Activated B cell treated with CpG ODN at 0.5 μM for 24 hours (primary cell): ENCODE measurements around the gene NUDCD3. TPM values are rescaled to one million over a fixed set of nuclear protein-coding genes. Genes with fewer than 3 reads are reported as not detected.

Source experiments
- ATAC-seq: fragments of 200-7000 bp; cut with Tn5 transposase; one replicate; pipeline ENCODE4 v1.10.0; 2021; ENCODE audit warnings: low read depth, mild to moderate bottlenecking, moderate library complexity
- CTCF ChIA-PET: fragments of 350-600 bp; sonication (Branson Sonifier 250); formaldehyde crosslinking; loops from one replicate; lab custom pipeline; 2021; ENCODE audit warnings: antibody characterized with exemption; lab: Charles Lee
- POLR2A ChIA-PET: fragments of 350-600 bp; sonication (Branson Sonifier 250); formaldehyde crosslinking; loops from one replicate; lab custom pipeline; 2021; ENCODE audit warnings: antibody characterized with exemption; lab: Charles Lee
- DNase-seq: peaks from one replicate; pipeline ENCODE4 v3.0.0; 2022
- H3K27ac Mint-ChIP-seq: one replicate; pipeline ENCODE4 v1.8.0; 2020; ENCODE audit warnings: mixed read lengths
- H3K27me3 Mint-ChIP-seq: one replicate; pipeline ENCODE4 v1.8.0; 2021; ENCODE audit warnings: mixed read lengths
- H3K36me3 Mint-ChIP-seq: one replicate; pipeline ENCODE4 v1.8.0; 2021; ENCODE audit warnings: low read depth, mixed read lengths
- H3K4me1 Mint-ChIP-seq: one replicate; pipeline ENCODE4 v1.8.0; 2021; ENCODE audit warnings: mixed read lengths
- H3K4me3 Mint-ChIP-seq: one replicate; pipeline ENCODE4 v1.8.0; 2020; ENCODE audit warnings: mild to moderate bottlenecking, mixed read lengths
- H3K9me3 Mint-ChIP-seq: one replicate; pipeline ENCODE4 v1.8.0; 2020; ENCODE audit warnings: mixed read lengths
- intact Hi-C: fragments of 100-400 bp; cut with micrococcal nuclease; formaldehyde crosslinking; loops from one replicate; pipeline ENCODE4 v1.15.1; 2024
- total RNA-seq: library from RNA; stranded (reverse); gene quantifications from 2 replicates; pipeline ENCODE4 v1.2.3, GENCODE V29; 2022
- TF ChIP-seq, protein P1 (sequence below): fragments of 200-600 bp; IDR thresholded peaks from one replicate; pipeline ENCODE4 v1.8.0; 2022; ENCODE audit warnings: antibody characterized with exemption, mild to moderate bottlenecking

NUDCD3 gene
- total RNA-seq, 1 donor from 2014 or later: 85.1 TPM

DNA sequence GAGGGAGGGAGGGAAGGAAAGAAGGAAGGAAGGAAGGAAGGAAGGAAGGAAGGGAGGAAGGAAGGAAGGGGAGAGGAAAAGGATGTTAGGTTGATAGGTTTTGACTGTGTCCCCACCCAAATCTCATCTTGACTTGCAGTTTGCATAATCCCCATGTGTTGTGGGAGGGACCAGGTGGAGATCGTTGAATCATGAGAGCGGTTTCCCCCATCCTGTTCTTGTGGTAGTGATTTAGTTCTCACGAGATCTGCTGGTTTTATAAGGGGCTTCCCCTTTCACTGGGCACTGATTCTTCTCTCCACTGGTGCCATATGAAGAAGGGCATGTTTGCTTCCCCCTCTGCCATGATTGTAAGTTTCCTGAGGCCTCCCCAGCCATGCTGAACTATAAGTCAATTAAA lies 15.1 kb upstream of the NUDCD3 start:
- Mint-ChIP-seq H3K27me3 (no peaks in the 10 kb centered on the region), H3K4me1 (peaks cover 2% of the 10 kb centered on the region), H3K36me3 (no peaks in the 10 kb centered on the region), H3K4me3 (no peak overlapping the region), H3K9me3 (peaks cover 11% of the 10 kb centered on the region), H3K27ac (peak overlapping the region; percentile 31)
- intact Hi-C loops: no loop called here
- DNase-seq: no peak
- TF ChIP-seq, protein P1, sequence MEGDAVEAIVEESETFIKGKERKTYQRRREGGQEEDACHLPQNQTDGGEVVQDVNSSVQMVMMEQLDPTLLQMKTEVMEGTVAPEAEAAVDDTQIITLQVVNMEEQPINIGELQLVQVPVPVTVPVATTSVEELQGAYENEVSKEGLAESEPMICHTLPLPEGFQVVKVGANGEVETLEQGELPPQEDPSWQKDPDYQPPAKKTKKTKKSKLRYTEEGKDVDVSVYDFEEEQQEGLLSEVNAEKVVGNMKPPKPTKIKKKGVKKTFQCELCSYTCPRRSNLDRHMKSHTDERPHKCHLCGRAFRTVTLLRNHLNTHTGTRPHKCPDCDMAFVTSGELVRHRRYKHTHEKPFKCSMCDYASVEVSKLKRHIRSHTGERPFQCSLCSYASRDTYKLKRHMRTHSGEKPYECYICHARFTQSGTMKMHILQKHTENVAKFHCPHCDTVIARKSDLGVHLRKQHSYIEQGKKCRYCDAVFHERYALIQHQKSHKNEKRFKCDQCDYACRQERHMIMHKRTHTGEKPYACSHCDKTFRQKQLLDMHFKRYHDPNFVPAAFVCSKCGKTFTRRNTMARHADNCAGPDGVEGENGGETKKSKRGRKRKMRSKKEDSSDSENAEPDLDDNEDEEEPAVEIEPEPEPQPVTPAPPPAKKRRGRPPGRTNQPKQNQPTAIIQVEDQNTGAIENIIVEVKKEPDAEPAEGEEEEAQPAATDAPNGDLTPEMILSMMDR: no peak
- ChIA-PET CTCF (no interaction called here), POLR2A (no interaction called here)
- ATAC-seq: peak; percentile 18

DNA sequence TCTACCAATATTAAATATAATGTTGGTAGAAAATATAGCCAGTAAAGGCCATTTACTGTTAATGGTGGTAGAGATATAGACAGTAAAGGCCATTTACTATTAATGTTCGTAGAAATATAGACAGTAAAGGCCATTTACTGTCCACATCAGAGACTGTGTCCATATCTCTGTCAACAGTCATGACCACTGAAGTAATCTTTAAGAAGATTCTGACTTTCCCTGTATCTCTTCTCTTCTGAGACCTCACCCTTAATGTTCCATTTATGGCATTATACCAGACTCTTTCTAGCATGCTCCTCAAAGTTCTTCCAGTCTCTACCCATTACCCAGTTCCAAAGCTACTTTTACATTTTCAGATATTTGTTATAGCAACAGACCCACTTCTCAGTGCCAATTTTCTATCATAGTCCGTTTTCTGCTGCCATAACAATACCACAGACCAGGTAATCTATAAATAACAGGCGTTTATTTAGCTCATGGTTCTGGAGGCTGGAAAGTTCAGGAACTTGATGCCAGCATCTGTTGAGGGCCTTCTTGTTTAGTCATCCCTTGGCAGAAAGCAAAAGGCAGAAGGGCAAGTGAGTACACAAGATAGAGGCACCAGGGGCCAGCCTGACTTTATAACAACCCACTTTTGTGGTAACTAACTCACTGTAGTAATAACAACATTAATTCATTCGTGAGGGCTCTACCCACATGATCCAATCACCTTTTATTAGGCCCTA lies 7.9 kb upstream of the NUDCD3 start:
- CTCF ChIA-PET: no interaction called here
- H3K27me3 Mint-ChIP-seq: peaks cover 8% of the 10 kb centered on the region

DNA sequence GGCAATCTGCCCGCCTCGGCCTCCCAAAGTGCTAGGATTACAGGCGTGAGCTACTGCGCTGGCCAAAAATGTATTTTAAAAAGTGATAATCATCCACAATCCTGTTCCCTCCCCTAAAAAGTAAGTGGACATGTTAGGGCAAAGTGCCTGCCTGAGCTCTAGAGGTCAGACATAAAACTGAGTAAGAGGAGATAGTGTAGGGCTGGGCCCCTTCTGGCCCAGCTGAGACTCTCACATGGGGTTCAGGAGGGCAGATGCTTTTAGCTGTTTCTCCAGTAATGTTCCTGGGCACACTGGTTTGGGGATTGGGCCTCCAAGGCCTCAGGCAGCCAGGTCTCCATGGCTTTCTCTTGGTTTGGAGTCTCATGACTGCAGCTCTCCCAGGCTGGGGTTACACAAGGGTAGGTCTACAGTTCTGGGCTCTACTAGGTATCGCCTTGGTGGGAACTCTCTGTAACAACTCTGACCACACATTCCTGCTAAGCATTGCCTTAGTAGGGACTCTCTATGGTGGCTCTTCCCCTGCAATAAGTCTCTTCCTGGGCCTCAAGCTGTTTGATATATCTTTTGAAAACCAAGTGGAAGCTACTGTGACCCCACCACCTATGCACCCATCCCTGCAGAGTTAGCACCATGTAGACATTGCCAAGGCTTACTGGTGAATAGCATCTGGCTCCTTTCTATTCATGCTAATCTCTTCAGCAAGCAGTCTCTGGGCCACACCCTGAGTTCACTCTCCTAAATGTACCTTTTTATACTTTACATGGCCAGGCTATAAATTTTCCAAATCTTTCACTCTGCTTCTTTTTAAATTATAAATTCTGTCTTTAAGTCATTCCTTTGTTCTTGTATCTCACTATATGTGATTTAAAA lies 6.9 kb upstream of the NUDCD3 start:
- CTCF ChIA-PET: no interaction called here

More for the DNA sequence above, 7.9 kb upstream of the NUDCD3 start:
- no peak for DNase-seq
- intact Hi-C loops: no loop called here
- no peak for ATAC-seq
- POLR2A ChIA-PET: no interaction called here
- H3K4me3 Mint-ChIP-seq: no peak overlapping the region
- no peaks in the 10 kb centered on the region for H3K36me3 Mint-ChIP-seq
- TF ChIP-seq, protein P1: no peak
- H3K4me1 Mint-ChIP-seq: no peaks in the 10 kb centered on the region
- no peak overlapping the region for H3K27ac Mint-ChIP-seq
- no peaks in the 10 kb centered on the region for H3K9me3 Mint-ChIP-seq

DNA sequence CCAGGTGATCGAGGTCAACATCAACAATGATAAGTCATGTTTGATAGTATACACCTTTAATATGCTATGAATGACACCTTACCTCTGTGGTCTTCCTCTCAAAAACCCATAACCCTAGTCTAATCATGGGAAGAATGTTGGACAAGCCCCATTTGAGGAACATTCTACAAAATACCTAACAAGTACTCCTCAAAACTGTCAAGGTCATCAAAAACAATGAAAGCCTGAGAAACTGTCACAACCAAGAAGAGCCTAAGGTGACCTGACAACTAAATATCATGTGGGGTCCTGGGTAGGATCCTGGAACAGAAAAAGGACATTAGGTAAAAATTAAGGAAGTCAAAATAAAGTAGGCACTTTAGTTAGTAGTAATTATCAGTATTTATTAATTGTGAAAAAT lies 5.9 kb upstream of the NUDCD3 start:
- H3K36me3 Mint-ChIP-seq: no peaks in the 10 kb centered on the region

More for the DNA sequence above, 6.9 kb upstream of the NUDCD3 start:
- intact Hi-C loops: no loop called here
- DNase-seq (no peak), ATAC-seq (no peak)
- POLR2A ChIA-PET: no interaction called here
- Mint-ChIP-seq H3K9me3 (no peaks in the 10 kb centered on the region), H3K27ac (no peak overlapping the region), H3K27me3 (peaks cover 8% of the 10 kb centered on the region), H3K36me3 (no peaks in the 10 kb centered on the region), H3K4me3 (no peak overlapping the region), H3K4me1 (no peaks in the 10 kb centered on the region)
- TF ChIP-seq, protein P1: no peak

More for the DNA sequence above, 5.9 kb upstream of the NUDCD3 start:
- peaks cover under 1% of the 10 kb centered on the region for H3K4me1 Mint-ChIP-seq
- H3K27me3 Mint-ChIP-seq: peaks cover 8% of the 10 kb centered on the region
- no peak overlapping the region for H3K27ac Mint-ChIP-seq
- ATAC-seq (no peak), DNase-seq (no peak)
- CTCF ChIA-PET: no interaction called here
- H3K9me3 Mint-ChIP-seq: no peaks in the 10 kb centered on the region
- TF ChIP-seq, protein P1: no peak
- POLR2A ChIA-PET: no interaction called here
- H3K4me3 Mint-ChIP-seq: no peak overlapping the region
- intact Hi-C loops: no loop called here
